Hepatocyte (in vitro differentiated cells): Measurements from ENCODE around the gene COL6A3. TPM values are rescaled to one million over a fixed set of nuclear protein-coding genes. Genes with fewer than 3 reads are reported as not detected.

ENCODE experiments used
- DNase-seq: peaks from one replicate; pipeline ENCODE4 v3.0.0-alpha.2; 2016; ENCODE audit warnings: low spot score
- H2AFZ ChIP-seq: fragments of 200-600 bp; sonication (generic); 2 replicates; pipeline ENCODE4 v1.6.0; 2016; ENCODE audit warnings: antibody characterized with exemption, mild to moderate bottlenecking
- H3K27ac ChIP-seq: fragments of 200-600 bp; sonication (generic); 2 replicates; pipeline ENCODE4 v1.5.1; 2016; ENCODE audit warnings: mild to moderate bottlenecking
- H3K27me3 ChIP-seq: fragments of 200-600 bp; sonication (generic); 2 replicates; pipeline ENCODE4 v1.6.1; 2016
- H3K36me3 ChIP-seq: fragments of 200-600 bp; sonication (generic); replicated peaks from 2 replicates; pipeline ENCODE4 v1.5.1; 2016; ENCODE audit warnings: low read depth; ENCODE audit not compliant: insufficient read depth
- H3K4me1 ChIP-seq: fragments of 200-600 bp; sonication (generic); 2 replicates; pipeline ENCODE4 v1.5.1; 2016; ENCODE audit warnings: mild to moderate bottlenecking, moderate library complexity; ENCODE audit not compliant: insufficient read depth
- H3K4me2 ChIP-seq: fragments of 200-600 bp; sonication (generic); 2 replicates; pipeline ENCODE4 v1.6.0; 2016
- H3K4me3 ChIP-seq: fragments of 200-600 bp; sonication (generic); 2 replicates; pipeline ENCODE4 v1.5.1; 2016; ENCODE audit warnings: mild to moderate bottlenecking
- H3K79me2 ChIP-seq: fragments of 200-600 bp; sonication (generic); 2 replicates; pipeline ENCODE4 v1.6.0; 2017; ENCODE audit warnings: mild to moderate bottlenecking
- H3K9me2 ChIP-seq: fragments of 200-600 bp; sonication (generic); replicated peaks from 2 replicates; pipeline ENCODE4 v1.6.0; 2017; ENCODE audit warnings: mild to moderate bottlenecking; ENCODE audit not compliant: insufficient read depth
- H3K9me3 ChIP-seq: fragments of 200-600 bp; sonication (generic); 2 replicates; pipeline ENCODE4 v1.5.1; 2016; ENCODE audit warnings: low read depth, mild to moderate bottlenecking
- H4K20me1 ChIP-seq: fragments of 200-600 bp; sonication (generic); 2 replicates; pipeline ENCODE4 v1.6.0; 2016; ENCODE audit warnings: mild to moderate bottlenecking; ENCODE audit not compliant: insufficient read depth, poor library complexity, severe bottlenecking
- CTCF ChIP-seq: fragments of 200-600 bp; sonication (generic); IDR thresholded peaks from 2 replicates; pipeline ENCODE4 v1.5.1; 2016; ENCODE audit warnings: antibody characterized with exemption, mild to moderate bottlenecking; ENCODE audit not compliant: poor library complexity
- EZH2 ChIP-seq: fragments of 200-600 bp; sonication (generic); IDR thresholded peaks from 2 replicates; pipeline ENCODE4 v1.6.1; 2016; ENCODE audit warnings: antibody characterized with exemption, mild to moderate bottlenecking, borderline replicate concordance
- EZH2phosphoT487 ChIP-seq: fragments of 200-600 bp; sonication (generic); IDR thresholded peaks from one replicate; pipeline ENCODE4 v1.6.1; 2018; ENCODE audit warnings: antibody characterized with exemption, mild to moderate bottlenecking, low read depth, moderate library complexity; ENCODE audit not compliant: unreplicated experiment, severe bottlenecking
- WGBS: methylation state at CpG from one replicate; pipeline ENCODE4 v1.1.6; 2016; ENCODE audit warnings: low lambda C conversion rate; ENCODE audit errors: missing lambda C conversion rate; 5-methylcytosine and 5-hydroxymethylcytosine counted together
- polyA plus RNA-seq: library from polyadenylated mRNA; unstranded; fragments of >200 nt; fragmentation: Nextera tagmentation; extraction: Ambion mirVana; gene quantifications from 2 replicates; pipeline ENCODE4 v1.2.1, GENCODE V29; 2016
- total RNA-seq: library from RNA; depleted of rRNA; stranded (reverse); fragments of >200 nt; gene quantifications from 2 replicates; pipeline ENCODE4 v1.2.3, GENCODE V29; 2014

The COL6A3 gene
- total and polyA plus RNA-seq, 2 experiments from 2014 or later = 80.7 to 250 TPM

GRCh38 chr2:237453671-237454070 is 39.7 kb upstream of the COL6A3 start:
- Histone ChIP-seq H3K9me3 (no peaks in the 10 kb centered on the region), H3K4me1 (peaks cover 5% of the 10 kb centered on the region), H3K36me3 (no peaks in the 10 kb centered on the region), H2AFZ (no peak overlapping the region), H3K79me2 (no peaks in the 10 kb centered on the region), H3K27ac (no peak overlapping the region), H4K20me1 (no peaks in the 10 kb centered on the region), H3K27me3 (no peaks in the 10 kb centered on the region), H3K9me2 (no peaks in the 10 kb centered on the region), H3K4me3 (no peak overlapping the region), H3K4me2 (no peak overlapping the region)
- WGBS = 85% methylated on average over 3 of the region's 3 CpGs
- DNase-seq = no peak
- TF ChIP-seq EZH2phosphoT487 (no peak), EZH2 (no peak), CTCF (no peak)

GRCh38 chr2:237452861-237453260 is 38.9 kb upstream of the COL6A3 start:
- Histone ChIP-seq H3K9me2 (no peaks in the 10 kb centered on the region), H3K9me3 (no peaks in the 10 kb centered on the region), H3K4me3 (no peak overlapping the region), H4K20me1 (no peaks in the 10 kb centered on the region), H3K4me2 (no peak overlapping the region), H3K27ac (no peak overlapping the region), H3K36me3 (no peaks in the 10 kb centered on the region), H3K79me2 (no peaks in the 10 kb centered on the region), H3K4me1 (peaks cover 5% of the 10 kb centered on the region), H3K27me3 (no peaks in the 10 kb centered on the region), H2AFZ (no peak overlapping the region)
- 84% methylated on average over 3 of the region's 3 CpGs for WGBS
- DNase-seq = no peak
- TF ChIP-seq EZH2 (no peak), EZH2phosphoT487 (no peak), CTCF (no peak)

GRCh38 chr2:237451643-237452469 is 37.9 kb upstream of the COL6A3 start:
- 49% methylated on average over 20 of the region's 20 CpGs for WGBS
- Histone ChIP-seq H3K4me2 (peak overlapping the region; percentile 57), H3K36me3 (no peaks in the 10 kb centered on the region), H3K79me2 (no peaks in the 10 kb centered on the region), H4K20me1 (no peaks in the 10 kb centered on the region), H3K27me3 (no peaks in the 10 kb centered on the region), H3K4me1 (peaks cover 5% of the 10 kb centered on the region), H3K4me3 (no peak overlapping the region), H3K9me2 (no peaks in the 10 kb centered on the region), H3K27ac (peak overlapping the region; percentile 76), H3K9me3 (no peaks in the 10 kb centered on the region), H2AFZ (no peak overlapping the region)
- TF ChIP-seq EZH2 (no peak), EZH2phosphoT487 (no peak), CTCF (peak; percentile 36)
- DNase-seq = no peak
